NK-92 treated with Interleukin-12 subunit alpha and Interleukin-12 subunit beta, amount 100 ng/mL, for 24 hours (cell line): Measurements from ENCODE around the gene SYNPR.
"Not testable (repeated sequence)": the region's sequence is repeated elsewhere in the genome, so short reads cannot be mapped to it uniquely, and the experiment has no call there.

Experiments used
- DNase-seq: peaks from one replicate; lab custom pipeline; 2025; lab: John Stamatoyannopoulos, UW

Gene SYNPR

DNA sequence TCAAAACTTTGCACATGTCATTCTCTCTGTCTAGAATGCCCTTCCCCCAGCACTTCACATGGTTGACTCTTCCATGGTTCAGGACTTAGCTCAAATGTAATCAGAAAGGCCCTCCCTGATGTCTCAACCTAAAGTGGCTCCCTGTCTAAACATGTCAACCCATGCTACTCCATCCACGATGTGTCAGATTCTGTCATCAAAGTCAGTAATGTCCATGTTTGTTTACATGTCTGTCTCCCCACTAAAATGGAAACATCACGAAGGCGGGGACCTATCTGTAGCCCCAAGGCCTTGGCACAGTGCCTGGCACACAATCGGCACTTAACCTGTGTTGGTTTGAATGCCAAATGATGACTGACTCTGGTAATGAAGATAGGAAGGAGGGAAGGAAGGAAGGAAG lies 353.6 kb downstream of the SYNPR start:
- DNase-seq: no peak

DNA sequence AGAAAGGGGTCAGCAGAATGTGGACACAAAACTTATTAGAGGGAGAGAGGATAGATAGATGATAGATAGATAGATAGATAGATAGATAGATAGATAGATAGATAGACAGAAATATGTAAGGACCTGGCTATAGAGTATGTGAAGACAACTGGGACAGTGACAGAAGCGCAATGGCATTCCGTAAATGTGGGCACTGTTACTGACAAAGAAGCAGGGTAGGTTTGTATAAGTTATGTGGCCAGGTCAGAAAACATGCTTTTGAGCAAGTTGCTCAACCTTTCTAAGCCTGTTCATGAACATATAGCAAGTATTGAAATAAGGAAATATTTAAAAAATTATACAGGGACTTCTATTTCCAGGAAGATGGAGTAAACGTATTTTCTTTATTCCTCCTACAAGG lies 357.1 kb downstream of the SYNPR start:
- no peak for DNase-seq

DNA sequence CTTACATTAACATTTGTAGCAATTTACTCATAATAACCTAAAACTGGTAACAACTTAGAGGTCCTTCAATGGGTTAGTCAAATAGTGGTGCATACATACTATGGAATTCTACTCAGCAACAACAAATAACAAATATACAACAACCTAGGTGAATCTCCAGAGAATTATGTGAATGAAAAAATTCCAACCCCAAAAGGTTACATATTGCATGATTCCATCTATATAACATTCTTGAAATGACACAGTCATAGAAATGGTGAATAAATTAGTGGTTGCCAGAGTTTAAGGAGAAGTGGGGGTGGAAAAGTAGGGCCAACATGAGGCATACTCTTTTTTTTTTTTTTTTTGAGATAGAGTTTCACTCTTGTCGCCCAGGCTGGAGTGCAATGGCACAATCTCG lies 361.7 kb downstream of the SYNPR start:
- DNase-seq: no peak

DNA sequence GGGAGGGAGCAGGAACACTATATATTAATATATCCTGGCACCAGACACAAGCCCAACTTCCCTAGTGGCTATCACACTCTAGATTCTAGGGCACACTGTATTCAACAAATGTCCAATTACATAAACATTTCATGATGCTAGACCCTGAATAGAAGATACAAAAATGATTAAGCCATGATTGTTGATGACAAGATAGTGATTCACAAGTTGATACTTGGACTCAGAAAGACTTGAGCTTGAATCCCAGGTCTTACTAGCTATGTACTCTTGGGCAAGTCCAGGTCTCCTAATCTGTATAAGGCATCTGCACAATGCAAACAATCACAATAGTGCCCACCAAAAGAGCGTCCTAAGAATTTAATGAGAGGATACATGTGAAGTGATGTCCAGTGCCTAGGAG lies 364.4 kb downstream of the SYNPR start:
- no peak for DNase-seq

DNA sequence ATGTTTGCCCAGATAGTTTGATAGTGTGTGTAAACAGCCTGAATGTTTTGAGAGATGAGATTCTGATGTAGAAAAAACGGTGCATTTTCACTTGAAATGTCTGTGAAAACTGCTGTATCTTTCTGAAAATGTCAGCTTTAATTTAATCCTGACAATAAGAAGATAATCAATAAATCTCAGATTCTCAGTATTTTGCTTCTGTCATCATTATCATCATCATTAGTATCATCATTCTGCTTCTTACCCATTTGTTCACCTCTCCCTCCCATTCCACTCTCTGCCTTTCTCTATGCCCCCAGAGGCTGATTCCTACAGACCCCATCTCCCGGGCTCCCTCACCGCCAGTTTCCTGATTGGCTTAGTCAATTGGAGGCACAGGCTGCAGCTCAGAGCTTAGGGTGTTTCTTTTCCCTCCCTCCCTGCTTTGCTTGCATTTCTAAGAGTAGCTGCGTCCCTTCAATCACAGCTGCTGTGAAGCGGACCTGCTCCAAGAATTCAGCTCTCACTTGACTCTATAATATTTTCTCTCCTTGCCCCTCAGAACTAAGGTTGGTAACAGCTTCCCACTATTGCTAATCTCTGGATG lies 366.2 kb downstream of the SYNPR start:
- DNase-seq: no peak

DNA sequence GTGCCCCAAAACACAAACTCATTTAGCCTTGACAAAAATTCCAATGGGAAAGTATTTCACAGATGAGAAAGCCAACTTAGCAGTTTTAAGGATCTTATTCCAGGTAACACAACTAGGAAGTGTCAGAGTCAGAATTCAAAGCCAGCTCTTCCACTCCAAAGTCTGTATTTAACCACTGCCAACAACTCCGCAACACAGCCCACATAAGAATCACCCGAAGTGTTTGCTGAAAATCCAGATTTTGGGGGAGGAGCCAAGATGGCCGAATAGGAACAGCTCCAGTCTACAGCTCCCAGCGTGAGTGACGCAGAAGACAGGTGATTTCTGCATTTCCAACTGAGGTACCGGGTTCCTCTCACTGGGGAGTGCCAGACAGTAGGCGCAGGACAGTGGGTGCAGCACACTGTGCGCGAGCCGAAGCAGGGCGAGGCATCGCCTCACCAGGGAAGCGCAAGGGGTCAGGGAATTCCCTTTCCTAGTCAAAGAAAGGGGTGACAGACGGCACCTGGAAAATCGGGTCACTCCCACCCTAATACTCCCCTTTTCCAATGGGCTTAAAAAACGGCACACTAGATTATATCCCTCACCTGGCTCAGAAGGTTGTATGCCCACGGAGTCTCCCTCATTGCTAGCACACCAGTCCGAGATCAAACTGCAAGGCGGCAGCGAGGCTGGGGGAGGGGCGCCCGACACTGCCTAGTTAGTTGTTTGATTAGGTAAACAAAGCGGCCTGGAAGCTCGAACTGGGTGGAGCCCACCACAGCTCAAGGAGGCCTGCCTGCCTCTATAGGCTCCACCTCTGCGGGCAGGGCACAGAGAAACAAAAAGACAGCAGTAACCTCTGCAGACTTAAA lies 367.0 kb downstream of the SYNPR start:
- not testable (repeated sequence) for DNase-seq

DNA sequence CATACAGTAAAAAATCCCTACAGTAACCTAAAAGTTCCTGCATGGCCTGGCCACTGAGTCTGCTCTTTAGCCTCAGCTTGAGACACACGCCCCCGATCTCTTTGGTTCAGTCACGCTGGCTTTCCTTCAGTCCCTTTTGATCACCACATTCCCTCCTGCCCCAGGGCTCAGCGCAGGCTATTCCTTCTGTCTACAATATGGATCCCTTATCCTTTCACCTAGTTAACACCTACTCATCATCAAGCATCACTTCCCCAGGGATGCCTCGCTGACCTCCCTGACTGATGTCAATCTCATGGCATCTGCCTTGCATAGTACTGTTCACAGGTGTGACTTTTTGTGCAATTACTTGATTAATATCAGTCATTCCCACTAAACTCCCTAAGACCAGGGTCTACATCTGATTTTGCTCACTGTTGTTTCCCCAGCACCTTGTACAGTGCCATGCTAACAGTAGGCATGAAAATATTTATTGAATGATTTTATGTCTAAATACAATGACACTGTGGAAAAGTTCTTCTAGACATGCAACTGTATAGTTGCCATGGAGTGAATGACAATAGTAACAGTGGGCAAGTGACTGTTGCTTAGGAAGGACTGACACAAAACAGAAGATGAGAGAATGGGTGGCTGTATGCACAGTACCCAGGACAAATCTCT lies 374.1 kb downstream of the SYNPR start, which contains the start of gene SNTN:
Gene SNTN, plus strand, starts transcription at position 610 of the 660 bp plus-strand sequence. Its CDS starts 13 bp downstream, at position 623.
- DNase-seq: no peak

DNA sequence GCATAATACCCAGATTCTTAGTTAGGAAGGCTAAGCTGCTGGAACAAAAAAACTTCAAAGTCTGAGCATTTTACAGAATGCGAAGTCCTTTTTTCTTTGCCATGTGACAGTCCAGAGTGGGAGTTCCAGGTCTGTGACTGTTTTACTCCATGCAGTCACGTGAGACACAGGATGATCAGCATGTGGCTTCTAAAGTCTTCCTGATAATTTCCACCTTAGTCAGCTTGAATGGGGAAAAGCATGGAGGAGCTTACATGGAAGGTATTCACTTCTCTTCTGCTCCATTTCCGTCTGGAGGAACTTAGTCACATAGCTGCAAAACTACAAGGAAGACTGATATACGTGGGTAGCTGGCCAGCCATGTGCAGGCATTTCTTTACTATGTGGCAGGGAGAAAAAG lies 376.1 kb downstream of the SYNPR start:
- DNase-seq: no peak

DNA sequence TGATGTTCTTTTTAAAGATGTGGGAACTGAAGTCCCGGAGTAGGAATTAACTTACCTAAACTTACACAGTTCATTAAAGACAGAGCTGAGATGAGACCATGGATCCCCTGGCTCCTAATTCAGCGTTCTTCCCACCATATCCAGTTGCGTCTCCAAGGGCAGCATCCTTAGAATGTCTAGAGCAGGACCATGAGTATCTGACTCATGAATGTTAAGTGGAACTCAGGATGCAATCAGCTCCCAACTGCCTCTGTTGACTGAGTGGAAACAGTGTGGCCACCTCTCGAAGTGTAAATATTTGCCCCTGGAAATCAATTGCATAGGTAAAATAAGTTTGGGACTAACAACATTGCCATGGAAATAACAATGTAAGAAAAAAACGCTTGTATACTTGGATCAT lies 376.8 kb downstream of the SYNPR start:
- no peak for DNase-seq

DNA sequence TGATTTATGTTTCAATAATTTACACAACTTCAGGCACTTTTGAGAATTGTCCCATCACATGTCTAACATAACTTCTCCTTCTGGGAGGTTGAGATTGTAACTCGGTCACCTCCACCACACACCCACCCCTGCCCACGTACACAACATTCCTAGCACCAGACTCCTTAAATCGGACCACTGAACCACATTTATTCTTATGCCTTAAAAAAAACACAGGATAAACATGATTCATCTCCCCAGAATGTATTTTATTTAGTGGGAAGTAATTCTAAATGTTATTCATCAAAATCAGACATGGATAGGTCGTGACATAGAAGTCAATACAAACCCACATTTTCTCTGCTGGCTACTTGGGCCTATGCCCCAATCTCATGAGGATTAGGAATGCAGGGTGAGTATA lies 377.4 kb downstream of the SYNPR start:
- DNase-seq: no peak

DNA sequence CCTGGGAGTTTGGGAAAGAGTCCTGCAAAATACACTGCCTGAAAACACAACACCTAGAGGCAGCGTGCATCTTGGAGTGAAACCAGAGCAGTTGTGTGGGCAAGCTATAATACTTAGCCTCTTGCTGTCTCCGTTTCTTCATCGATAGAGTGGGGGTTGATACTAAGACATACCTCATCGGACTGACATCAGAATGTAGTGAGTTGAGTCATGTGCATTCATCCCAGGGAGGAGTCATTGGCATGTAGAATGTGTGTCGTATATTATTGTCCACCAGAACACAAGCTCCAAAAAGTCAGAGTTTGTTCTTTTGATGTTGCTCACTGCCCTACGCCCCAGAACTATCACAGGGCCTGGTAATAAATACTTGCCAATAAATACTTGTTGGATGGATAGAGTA lies 378.7 kb downstream of the SYNPR start:
- DNase-seq: no peak

DNA sequence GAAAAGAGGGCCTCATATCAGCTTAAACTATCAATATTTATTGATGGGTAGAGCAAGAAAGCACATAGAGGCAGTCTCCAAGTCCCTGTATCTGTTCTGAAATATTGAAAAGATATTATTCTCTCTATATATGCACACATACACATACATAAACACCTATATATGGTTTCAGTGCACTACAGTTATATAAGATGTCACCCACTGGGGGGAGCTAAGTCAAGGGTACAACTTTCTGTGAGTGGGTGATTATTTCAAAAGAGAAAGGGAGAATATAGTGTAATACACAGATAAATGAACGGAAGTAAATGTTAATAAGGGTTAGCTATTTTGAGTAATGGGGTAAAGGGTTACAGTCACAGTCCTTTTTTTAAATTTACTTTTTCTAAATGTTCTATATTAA lies 383.1 kb downstream of the SYNPR start:
- DNase-seq: no peak

DNA sequence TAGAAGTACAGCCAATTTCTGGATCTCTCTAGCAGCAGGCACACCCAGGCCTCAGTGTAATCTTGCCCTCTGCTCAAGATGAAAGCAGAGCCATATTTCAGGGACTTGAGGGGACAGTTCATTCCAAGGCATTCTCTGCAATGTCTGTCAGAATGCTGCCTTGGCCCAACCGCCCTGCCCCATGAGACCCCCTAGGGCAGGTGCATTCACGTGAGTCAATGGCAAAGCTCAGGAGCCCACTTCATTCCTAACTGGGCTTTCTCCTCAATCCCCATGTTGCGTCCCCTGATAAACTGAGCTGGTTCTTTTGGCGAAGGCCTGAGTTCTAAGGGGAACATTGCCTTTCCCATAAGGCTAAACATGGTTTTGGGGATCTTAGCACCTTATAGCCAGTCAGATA lies 383.9 kb downstream of the SYNPR start:
- no peak for DNase-seq

DNA sequence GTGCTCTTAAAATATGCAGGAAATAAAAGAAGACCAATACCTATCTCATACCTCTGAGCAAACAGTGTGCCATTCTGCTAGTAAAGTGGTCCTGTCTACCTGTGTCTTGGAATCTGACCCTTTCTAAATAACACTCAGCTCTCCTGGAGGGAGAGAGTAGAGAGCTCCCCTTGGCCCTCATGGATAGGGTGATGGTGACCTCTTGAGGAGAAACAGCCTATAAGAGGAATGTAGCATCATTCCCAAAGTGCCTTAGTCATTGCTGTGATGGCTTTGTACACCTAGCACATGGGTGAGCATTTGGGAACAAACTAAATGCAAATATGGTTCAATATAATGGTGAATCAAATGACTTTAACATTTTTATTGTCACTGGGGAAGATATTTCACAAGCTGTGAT lies 384.4 kb downstream of the SYNPR start:
- DNase-seq: no peak
